GM20000 (cell line): ENCODE results near the gene DDIT4.
A peak's percentile ranks its signal among the peaks of the same experiment; 100 is the strongest.

Source experiments
- DNase-seq: peaks from one replicate; pipeline ENCODE4 v3.0.0; 2012; ENCODE audit warnings: low spot score
- CTCF ChIP-seq: IDR thresholded peaks from 2 replicates; pipeline ENCODE4 v1.5.1; 2012; ENCODE audit warnings: mild to moderate bottlenecking, control low read depth; ENCODE audit errors: extremely low read depth, missing control alignments

The DDIT4 gene

GRCh38 chr10:72252972-72253371 is 20.8 kb upstream of the DDIT4 start:
- no peak for DNase-seq
- TF ChIP-seq CTCF: no peak

DNA sequence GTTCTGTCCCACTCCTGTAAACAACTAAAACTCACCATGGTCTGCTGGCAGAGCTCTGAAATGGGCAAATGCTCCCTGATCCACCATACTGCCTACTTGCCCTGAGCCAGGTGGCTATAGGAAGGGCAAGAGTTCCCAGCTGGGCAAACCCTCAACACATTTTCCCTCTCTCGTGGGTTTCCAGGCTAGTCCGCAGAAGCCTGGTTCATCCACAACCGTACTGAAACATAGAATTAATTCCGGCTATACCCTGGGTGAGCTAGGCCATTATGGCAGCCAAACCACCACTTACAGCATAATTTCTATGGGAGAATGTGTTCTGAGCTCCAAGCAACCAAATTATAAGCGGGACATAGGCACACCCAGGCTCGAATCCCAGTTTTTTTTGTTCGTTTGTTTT is 20.1 kb upstream of the DDIT4 start:
- TF ChIP-seq CTCF: no peak
- DNase-seq: no peak

- TF ChIP-seq CTCF: no peak
- peak; percentile 47 for DNase-seq
Observed at GRCh38 chr10:72254813-72255568, 18.7 kb upstream of the DDIT4 start.

DNA sequence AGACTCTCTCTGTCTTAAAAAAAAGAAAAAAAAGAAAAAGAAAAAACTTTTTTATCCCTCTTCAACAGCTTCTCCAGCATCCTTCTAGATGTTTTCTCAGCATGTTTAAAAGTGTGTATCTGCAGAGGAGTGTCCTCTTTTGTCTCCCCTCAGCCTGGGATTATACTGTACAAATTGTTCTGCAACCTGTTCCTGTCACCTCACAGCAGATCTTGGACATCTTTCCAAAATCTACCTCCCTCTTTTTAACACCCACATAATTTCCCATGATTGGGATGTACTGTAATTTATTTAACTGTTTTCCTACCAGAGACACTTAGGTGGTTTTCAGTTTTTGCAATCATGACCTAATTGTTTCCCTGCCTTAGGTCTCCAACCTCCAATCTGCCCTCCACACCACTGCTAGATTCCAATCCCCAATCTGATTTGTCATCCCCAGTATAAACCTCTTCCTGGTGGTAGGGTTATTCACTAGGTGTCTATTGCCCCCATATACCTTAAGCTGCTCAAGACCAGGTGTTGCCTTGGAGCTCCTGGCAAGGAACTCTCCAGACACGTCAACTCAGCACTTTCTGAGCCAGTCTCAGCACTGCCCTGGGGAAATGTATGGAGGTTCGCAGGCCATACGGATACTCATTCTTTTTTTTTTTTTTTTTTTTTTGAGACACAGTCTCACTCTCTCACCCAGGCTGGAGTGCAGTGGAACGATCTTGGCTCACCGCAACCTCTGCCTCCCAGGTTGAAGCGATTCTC is 17.6 kb upstream of the DDIT4 start:
- no peak for DNase-seq
- no peak for TF ChIP-seq CTCF

GRCh38 chr10:72257051-72257892 is 16.5 kb upstream of the DDIT4 start:
- no peak for TF ChIP-seq CTCF
- DNase-seq: peak; percentile 62

DNA sequence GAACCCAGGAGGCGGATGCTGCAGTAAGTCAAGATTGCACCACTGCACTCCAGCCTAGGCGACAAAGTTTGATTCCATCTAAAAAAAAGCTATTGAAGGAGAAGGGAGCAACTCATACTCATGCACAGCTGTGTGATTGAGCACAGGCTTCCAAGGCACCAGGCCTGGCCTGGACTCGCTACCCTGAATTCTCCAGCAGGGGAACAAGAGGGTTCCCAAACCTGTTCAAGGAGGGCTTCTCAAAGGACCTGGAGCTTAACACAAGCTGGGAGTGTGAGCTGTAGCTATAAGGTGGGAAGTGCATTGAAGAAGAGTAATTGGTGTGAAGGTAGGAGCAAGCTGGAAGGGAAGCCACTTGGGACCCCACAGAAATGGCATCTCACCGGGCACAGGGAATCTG is 15.1 kb upstream of the DDIT4 start:
- no peak for TF ChIP-seq CTCF
- no peak for DNase-seq
